Fibroblast of skin of scalp (primary cell): ENCODE measurements around the gene OR10C1. TPM values are rescaled to one million over a fixed set of nuclear protein-coding genes. Genes with fewer than 3 reads are reported as not detected.
"Not testable (repeated sequence)": the region's sequence is repeated elsewhere in the genome, so short reads cannot be mapped to it uniquely, and the experiment has no call there.

ENCODE experiments used
- DNase-seq: peaks from one replicate; pipeline ENCODE4 v3.0.0-alpha.2; 2013
- polyA plus RNA-seq, 2 experiments: library from polyadenylated mRNA; unstranded; fragments of 120-200 nt; gene quantifications; one replicate each; pipeline ENCODE4 v1.2.1, GENCODE V29; 2013; ENCODE audit not compliant: insufficient read length in 2 of 2

OR10C1 gene
- polyA plus RNA-seq (2013, experiment 1 of 2; ENCODE audit: insufficient read length): not detected
- polyA plus RNA-seq (2013, experiment 2 of 2; ENCODE audit: insufficient read length): not detected

- DNase-seq: no peak
Measured at GRCh38 chr6:29439006-29439405, at the start of gene OR10C1. TSS of gene OR10C1 (plus strand) at chr6:29439306. CDS start at chr6:29440016, 710 bp downstream.

- no peak for DNase-seq
Measured at GRCh38 chr6:29395331-29395730, 43.8 kb upstream of the OR10C1 start, which contains the start of gene OR12D2. TSS of gene OR12D2 (plus strand) at chr6:29395631. CDS start at chr6:29396700, 1,069 bp downstream.

GRCh38 chr6:29399525-29399924, 39.6 kb upstream of the OR10C1 start:
- DNase-seq: no peak

- no peak for DNase-seq
Measured at GRCh38 chr6:29403801-29404200, 35.3 kb upstream of the OR10C1 start.

- no peak for DNase-seq
Measured at GRCh38 chr6:29414588-29414987, 24.5 kb upstream of the OR10C1 start, which contains the start of gene OR12D1. TSS of gene OR12D1 (plus strand) at chr6:29414928.

GRCh38 chr6:29419516-29419915, 19.6 kb upstream of the OR10C1 start:
- DNase-seq: no peak

- no peak for DNase-seq
Measured at GRCh38 chr6:29424168-29424567, 14.9 kb upstream of the OR10C1 start.

GRCh38 chr6:29424575-29424974, 14.5 kb upstream of the OR10C1 start:
- no peak for DNase-seq

GRCh38 chr6:29425075-29425474, 14.0 kb upstream of the OR10C1 start:
- DNase-seq: no peak

- DNase-seq: no peak
Measured at GRCh38 chr6:29426654-29427053, 12.5 kb upstream of the OR10C1 start.

GRCh38 chr6:29436730-29437129, 2.4 kb upstream of the OR10C1 start:
- DNase-seq: not testable (repeated sequence)

GRCh38 chr6:29442719-29443118, 3.6 kb downstream of the OR10C1 start:
- DNase-seq: no peak

GRCh38 chr6:29444031-29444430, 4.9 kb downstream of the OR10C1 start:
- DNase-seq: not testable (repeated sequence)

GRCh38 chr6:29447670-29448069, 8.6 kb downstream of the OR10C1 start:
- peak; percentile 8 for DNase-seq

- peak; percentile 19 for DNase-seq
Measured at GRCh38 chr6:29451471-29452193, 12.5 kb downstream of the OR10C1 start.

GRCh38 chr6:29456971-29457370, 17.9 kb downstream of the OR10C1 start, which contains the start of the genes OR11A1 and OR2H1:
TSS of gene OR11A1 (minus strand) at chr6:29457071. CDS start at chr6:29427641, 29,430 bp downstream.
TSS of gene OR2H1 (plus strand) at chr6:29457155. CDS start at chr6:29461770, 4,615 bp downstream.
- DNase-seq: no peak

GRCh38 chr6:29461021-29461814, 22.1 kb downstream of the OR10C1 start:
- no peak for DNase-seq

- DNase-seq: no peak
Measured at GRCh38 chr6:29462022-29462421, 22.9 kb downstream of the OR10C1 start.

- DNase-seq: no peak
Measured at GRCh38 chr6:29465279-29465678, 26.2 kb downstream of the OR10C1 start.

GRCh38 chr6:29465801-29466200, 26.7 kb downstream of the OR10C1 start:
- DNase-seq: no peak

- no peak for DNase-seq
Measured at GRCh38 chr6:29466241-29466640, 27.1 kb downstream of the OR10C1 start.

GRCh38 chr6:29474996-29475395, 35.9 kb downstream of the OR10C1 start:
- no peak for DNase-seq

GRCh38 chr6:29477923-29478450, 38.9 kb downstream of the OR10C1 start:
- DNase-seq: no peak
